ENCODE results near the gene MBNL2.

DNA sequence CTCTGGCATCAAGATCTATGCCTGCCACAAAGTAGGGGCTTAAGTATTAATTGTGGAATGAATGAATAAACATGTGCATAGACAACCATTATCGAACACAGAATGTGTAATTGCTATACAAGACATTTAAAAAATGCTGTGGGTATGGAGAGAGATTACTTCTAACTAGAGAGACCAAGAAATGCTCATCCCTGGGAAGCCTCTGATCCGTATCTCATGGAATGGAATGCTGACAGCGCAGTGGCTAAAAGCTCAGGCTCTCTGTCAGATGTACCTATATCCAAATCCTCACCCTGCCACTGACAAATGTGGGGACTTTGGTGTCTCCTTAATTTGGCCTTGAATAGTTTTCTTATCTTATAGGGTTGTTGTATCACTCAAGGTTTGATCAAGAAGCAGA is 22.7 kb upstream of the MBNL2 start:
- TF ChIP-seq CEBPB (IDR thresholded peaks at IDR 0.05): no peak
- TF ChIP-seq, protein P1, sequence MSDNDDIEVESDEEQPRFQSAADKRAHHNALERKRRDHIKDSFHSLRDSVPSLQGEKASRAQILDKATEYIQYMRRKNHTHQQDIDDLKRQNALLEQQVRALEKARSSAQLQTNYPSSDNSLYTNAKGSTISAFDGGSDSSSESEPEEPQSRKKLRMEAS (IDR thresholded peaks at IDR 0.05): no peak
